HG02852 (cell line): Measurements from ENCODE around the gene BICRAL.

Experiments used
- ATAC-seq: cut with Tn5 transposase; IDR thresholded peaks from one replicate; pipeline ENCODE4 v1.9.1; 2021; ENCODE audit warnings: mild to moderate bottlenecking, moderate library complexity; ENCODE audit not compliant: unreplicated experiment

The BICRAL gene

GRCh38 chr6:42764911-42765648, 16.8 kb upstream of the BICRAL start:
- no peak for ATAC-seq

GRCh38 chr6:42766163-42766670, 15.6 kb upstream of the BICRAL start:
- no peak for ATAC-seq

- no peak for ATAC-seq
These were observed 12.8 kb upstream of the BICRAL start for GRCh38 chr6:42769051-42769450.

GRCh38 chr6:42769836-42770235, 12.0 kb upstream of the BICRAL start:
- ATAC-seq, result no peak

- ATAC-seq, result no peak
These were observed 10.1 kb upstream of the BICRAL start for GRCh38 chr6:42771741-42772100.

- ATAC-seq, result no peak
These were observed 7.7 kb upstream of the BICRAL start for GRCh38 chr6:42774201-42774600.

GRCh38 chr6:42774821-42775487, 6.9 kb upstream of the BICRAL start:
- ATAC-seq, result peak; percentile 47

- ATAC-seq, result peak; percentile 31
These were observed 4.6 kb upstream of the BICRAL start for GRCh38 chr6:42777126-42777822.

- no peak for ATAC-seq
These were observed 3.7 kb upstream of the BICRAL start for GRCh38 chr6:42778122-42778521.

- no peak for ATAC-seq
These were observed 2.3 kb upstream of the BICRAL start for GRCh38 chr6:42779521-42779920.

GRCh38 chr6:42781546-42781795, 381 bp upstream of the BICRAL start:
- ATAC-seq, result no peak

GRCh38 chr6:42782689-42783176, 881 bp downstream of the BICRAL start:
- ATAC-seq, result peak; percentile 20

- ATAC-seq, result peak; percentile 44
These were observed 1.5 kb downstream of the BICRAL start for GRCh38 chr6:42783177-42783875.

- no peak for ATAC-seq
These were observed 2.2 kb downstream of the BICRAL start for GRCh38 chr6:42783876-42784642.

- ATAC-seq, result no peak
These were observed 3.1 kb downstream of the BICRAL start for GRCh38 chr6:42784717-42785498.

GRCh38 chr6:42786525-42786985, 4.7 kb downstream of the BICRAL start:
- ATAC-seq, result no peak

- ATAC-seq, result no peak
These were observed 5.2 kb downstream of the BICRAL start for GRCh38 chr6:42787063-42787472.

GRCh38 chr6:42788671-42789070, 6.8 kb downstream of the BICRAL start:
- ATAC-seq, result no peak

- ATAC-seq, result no peak
These were observed 8.8 kb downstream of the BICRAL start for GRCh38 chr6:42790549-42791181.
